Fibroblast of peridontal ligament (primary cell): ENCODE measurements around the gene MTNR1A.

Experiments
- DNase-seq: peaks from one replicate; pipeline ENCODE4 v3.0.0-alpha.2; 2010; ENCODE audit errors: extremely low read depth

The MTNR1A gene

GRCh38 chr4:186486172-186486571, 69.2 kb downstream of the MTNR1A start:
- DNase-seq, result peak; percentile 33

- peak; percentile 13 for DNase-seq
Measured at GRCh38 chr4:186485561-186486062, 69.8 kb downstream of the MTNR1A start.

- no peak for DNase-seq
Measured at GRCh38 chr4:186485150-186485549, 70.2 kb downstream of the MTNR1A start.

GRCh38 chr4:186483656-186484055, 71.7 kb downstream of the MTNR1A start:
- no peak for DNase-seq
